T-helper 1 cell treated with Interleukin-12 subunit alpha and Interleukin-12 subunit beta and Interleukin-4 antibody, amounts not matched to agents 30 μg/mL and 1 μg/mL, for 36 hours (primary cell): ENCODE data around the gene VAV2.
A peak's percentile ranks its signal among the peaks of the same experiment; 100 is the strongest.

Experiments used
- H3K27ac Mint-ChIP-seq: one replicate; pipeline ENCODE4 v1.8.0; 2021; ENCODE audit warnings: mild to moderate bottlenecking, mixed read lengths
- H3K27me3 Mint-ChIP-seq: one replicate; pipeline ENCODE4 v1.8.0; 2021; ENCODE audit warnings: low read depth, mixed read lengths
- H3K36me3 Mint-ChIP-seq: one replicate; pipeline ENCODE4 v1.8.0; 2021; ENCODE audit warnings: low read depth, mixed read lengths
- H3K4me1 Mint-ChIP-seq: one replicate; pipeline ENCODE4 v1.8.0; 2021; ENCODE audit warnings: low read depth, mixed read lengths
- H3K4me3 Mint-ChIP-seq: one replicate; pipeline ENCODE4 v1.8.0; 2021; ENCODE audit warnings: mild to moderate bottlenecking, moderate library complexity, mixed read lengths
- H3K9me3 Mint-ChIP-seq: one replicate; pipeline ENCODE4 v1.8.0; 2021; ENCODE audit warnings: mixed read lengths

The VAV2 gene

DNA sequence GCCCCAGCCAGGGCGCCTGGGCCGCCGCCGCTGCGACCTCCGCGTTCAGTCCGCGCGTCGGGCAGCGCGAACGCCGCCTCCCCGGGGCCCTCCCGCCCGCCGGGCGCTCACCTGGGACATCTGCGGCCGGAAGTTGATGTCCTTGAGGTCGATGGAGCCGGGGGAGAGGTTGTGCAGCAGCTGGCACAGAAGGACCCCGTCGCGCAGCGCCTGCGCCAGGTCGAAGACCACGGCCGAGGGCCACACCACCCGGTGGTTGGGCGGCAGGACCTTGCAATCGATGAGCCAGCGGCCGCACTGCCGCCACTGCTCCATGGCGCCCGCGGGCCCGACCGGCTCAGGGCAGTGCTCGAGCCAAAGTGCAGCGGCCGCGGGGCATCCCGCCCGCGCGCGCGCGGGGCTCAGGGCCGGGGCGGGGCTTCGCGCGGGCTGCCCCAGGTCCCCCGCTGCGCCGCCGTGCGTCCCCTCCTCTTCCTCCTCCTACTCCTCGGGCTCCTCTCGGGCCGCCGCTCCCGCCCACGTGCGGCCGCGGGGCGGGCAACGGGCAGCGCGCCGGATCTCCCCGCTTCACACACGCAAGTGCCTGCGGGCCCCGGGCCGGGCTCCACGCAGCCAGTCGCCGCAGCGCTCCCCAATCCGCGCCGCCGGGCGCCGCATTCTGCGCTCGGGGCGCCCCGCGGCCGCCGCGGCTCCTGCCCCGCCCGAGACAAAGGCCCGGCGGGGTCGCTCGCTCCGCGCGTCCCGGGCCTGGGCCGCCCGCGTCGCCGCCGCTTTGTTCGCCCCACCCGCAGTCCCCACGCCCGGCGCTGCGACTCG, at the start of gene VAV2:
Gene VAV2, minus strand, starts transcription at position 361 of the 816 bp plus-strand sequence. Its CDS starts 46 bp downstream, at position 315.
- Mint-ChIP-seq H3K27me3 (peaks cover 27% of the 10 kb centered on the region), H3K4me1 (no peaks in the 10 kb centered on the region), H3K9me3 (no peaks in the 10 kb centered on the region), H3K4me3 (peak within 1 kb of the TSS; percentile 44), H3K27ac (no peak within 1 kb of the TSS), H3K36me3 (no peaks in the 10 kb centered on the region)

- Mint-ChIP-seq H3K4me1 (no peaks in the 10 kb centered on the region), H3K27ac (no peak overlapping the region), H3K4me3 (no peak overlapping the region), H3K9me3 (no peaks in the 10 kb centered on the region), H3K27me3 (no peaks in the 10 kb centered on the region), H3K36me3 (peaks cover 22% of the 10 kb centered on the region)
These were observed 49.5 kb upstream of the VAV2 start for GRCh38 chr9:134041649-134041962.

DNA sequence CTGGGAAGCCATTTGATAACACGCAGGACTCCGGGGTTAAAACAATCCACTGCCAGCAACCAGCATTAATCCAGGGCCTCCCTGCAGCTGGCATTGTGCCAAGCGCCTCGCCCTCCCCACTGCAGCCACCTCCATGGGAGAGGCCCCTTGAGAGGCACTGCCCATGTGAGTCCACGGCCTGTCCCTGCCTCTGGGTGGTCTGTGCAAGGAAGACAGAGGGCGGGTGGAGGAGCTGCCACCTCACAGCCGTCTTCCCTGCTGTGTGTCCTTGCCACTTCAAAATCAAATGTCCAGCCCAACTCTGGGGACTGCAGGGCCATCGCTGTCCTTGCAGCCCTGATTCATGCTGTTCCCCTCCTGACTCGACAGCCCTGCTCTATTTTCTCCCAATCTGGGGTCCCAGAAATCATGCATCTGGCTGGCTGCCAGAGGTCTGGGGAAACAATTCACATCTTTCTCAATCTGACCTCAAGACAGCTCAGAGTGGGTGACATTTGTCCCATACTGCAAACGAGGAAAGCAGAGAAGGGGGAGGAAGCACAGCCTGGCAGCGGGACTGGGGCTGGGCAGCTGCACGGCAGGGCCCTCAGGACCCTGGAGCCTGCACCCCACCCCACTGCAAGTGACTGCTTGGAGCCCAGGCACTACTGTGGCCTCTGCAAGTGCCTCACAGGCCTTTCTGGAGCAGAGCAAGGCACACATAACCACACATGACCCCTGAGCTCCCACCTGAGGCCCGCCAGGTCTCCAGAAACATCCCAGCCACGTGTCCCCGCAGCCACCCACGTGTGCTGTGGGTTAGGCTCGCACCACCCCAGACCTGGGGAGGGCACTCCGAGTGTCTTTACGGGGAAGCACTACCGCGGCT, 48.9 kb upstream of the VAV2 start:
- H3K4me3 Mint-ChIP-seq, result no peak overlapping the region
- H3K27me3 Mint-ChIP-seq, result no peaks in the 10 kb centered on the region
- no peaks in the 10 kb centered on the region for H3K4me1 Mint-ChIP-seq
- H3K36me3 Mint-ChIP-seq, result peaks cover 26% of the 10 kb centered on the region
- no peaks in the 10 kb centered on the region for H3K9me3 Mint-ChIP-seq
- no peak overlapping the region for H3K27ac Mint-ChIP-seq

GRCh38 chr9:134040176-134040565, 48.0 kb upstream of the VAV2 start:
- Mint-ChIP-seq H3K9me3 (no peaks in the 10 kb centered on the region), H3K4me3 (no peak overlapping the region), H3K4me1 (no peaks in the 10 kb centered on the region), H3K27ac (no peak overlapping the region), H3K36me3 (peaks cover 28% of the 10 kb centered on the region), H3K27me3 (no peaks in the 10 kb centered on the region)

DNA sequence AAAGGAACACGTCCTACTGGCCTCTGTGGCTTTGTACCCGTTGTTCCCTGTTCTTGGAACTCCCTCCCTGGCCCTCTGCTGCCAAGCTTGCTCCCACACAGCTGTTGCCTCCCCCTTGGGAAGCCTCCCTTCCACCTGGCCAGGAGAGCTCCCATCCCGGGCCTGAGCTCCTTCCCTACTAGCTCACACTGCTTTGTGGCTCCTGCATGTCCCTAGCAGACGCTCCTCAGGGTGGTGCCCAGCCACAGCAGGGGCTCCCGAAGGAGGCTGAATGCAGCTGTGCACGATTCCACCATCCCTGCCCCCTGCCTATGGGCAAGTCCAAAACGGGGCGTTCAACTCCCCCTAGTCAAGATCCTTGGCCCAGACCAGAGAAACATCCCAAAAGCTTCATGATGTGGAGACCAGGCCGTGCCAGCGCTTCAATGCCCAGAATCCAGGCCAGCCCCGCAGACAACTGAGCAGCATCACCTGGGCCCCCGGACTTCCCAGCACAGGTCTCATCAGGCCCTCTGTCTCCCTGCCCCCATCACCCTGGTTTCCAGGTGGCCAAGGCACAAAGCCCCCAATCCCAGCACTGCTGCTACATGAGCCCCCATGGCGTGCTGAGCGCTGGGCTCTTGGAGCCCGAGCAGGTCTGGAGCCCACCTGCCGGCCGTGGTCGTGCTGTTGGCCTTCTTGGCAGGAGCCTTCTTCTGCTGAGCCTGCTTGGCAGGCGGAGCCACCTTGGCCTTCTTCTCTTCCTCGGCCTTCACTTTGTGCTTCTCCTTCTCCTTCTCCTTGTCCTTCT, 47.5 kb upstream of the VAV2 start:
- Mint-ChIP-seq H3K4me1 (no peaks in the 10 kb centered on the region), H3K27ac (no peak overlapping the region), H3K4me3 (no peak overlapping the region), H3K36me3 (peaks cover 28% of the 10 kb centered on the region), H3K27me3 (no peaks in the 10 kb centered on the region), H3K9me3 (no peaks in the 10 kb centered on the region)

DNA sequence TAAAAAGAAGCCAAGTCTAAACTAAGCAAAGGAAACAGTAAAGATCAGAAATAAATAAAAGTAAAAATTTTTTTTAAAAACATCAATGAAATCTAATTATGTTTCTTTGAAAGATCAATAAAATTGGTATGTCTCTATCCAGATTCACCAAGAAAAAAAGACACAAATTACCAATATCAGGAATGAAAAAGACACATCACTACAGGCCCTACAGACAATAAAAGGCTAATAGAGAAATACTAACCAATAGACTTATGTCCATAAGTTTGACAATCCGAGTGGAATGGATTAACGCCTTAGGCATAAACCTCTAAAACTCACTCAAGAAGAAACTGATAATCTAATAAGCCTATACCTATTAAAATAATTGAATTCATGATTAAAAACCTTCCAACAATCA, 45.5 kb upstream of the VAV2 start:
- no peaks in the 10 kb centered on the region for H3K4me1 Mint-ChIP-seq
- no peaks in the 10 kb centered on the region for H3K27me3 Mint-ChIP-seq
- peaks cover 32% of the 10 kb centered on the region for H3K36me3 Mint-ChIP-seq
- H3K4me3 Mint-ChIP-seq, result no peak overlapping the region
- no peak overlapping the region for H3K27ac Mint-ChIP-seq
- H3K9me3 Mint-ChIP-seq, result no peaks in the 10 kb centered on the region

DNA sequence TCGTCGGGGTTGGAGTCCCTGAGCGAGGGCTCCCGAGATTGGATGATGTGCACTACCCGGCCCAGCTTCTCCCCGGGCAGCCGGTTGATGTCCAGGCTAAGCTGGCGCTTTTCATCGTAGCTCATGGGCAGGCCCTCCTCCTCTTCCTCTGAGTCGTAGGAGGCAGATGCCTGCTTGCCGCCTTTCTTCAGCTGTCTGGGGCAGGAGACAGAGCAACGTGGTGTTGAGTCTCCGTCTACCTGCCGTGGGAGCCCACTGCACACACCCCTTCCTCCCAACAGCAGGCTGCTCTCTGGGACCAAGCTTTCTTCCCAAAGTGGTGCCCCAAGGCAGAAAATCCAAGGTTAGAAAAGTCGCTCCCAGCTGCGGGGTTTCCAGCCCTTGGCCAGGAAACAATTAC, 44.0 kb upstream of the VAV2 start:
- Mint-ChIP-seq H3K36me3 (peaks cover 32% of the 10 kb centered on the region), H3K4me1 (no peaks in the 10 kb centered on the region), H3K9me3 (no peaks in the 10 kb centered on the region), H3K4me3 (no peak overlapping the region), H3K27me3 (no peaks in the 10 kb centered on the region), H3K27ac (no peak overlapping the region)

DNA sequence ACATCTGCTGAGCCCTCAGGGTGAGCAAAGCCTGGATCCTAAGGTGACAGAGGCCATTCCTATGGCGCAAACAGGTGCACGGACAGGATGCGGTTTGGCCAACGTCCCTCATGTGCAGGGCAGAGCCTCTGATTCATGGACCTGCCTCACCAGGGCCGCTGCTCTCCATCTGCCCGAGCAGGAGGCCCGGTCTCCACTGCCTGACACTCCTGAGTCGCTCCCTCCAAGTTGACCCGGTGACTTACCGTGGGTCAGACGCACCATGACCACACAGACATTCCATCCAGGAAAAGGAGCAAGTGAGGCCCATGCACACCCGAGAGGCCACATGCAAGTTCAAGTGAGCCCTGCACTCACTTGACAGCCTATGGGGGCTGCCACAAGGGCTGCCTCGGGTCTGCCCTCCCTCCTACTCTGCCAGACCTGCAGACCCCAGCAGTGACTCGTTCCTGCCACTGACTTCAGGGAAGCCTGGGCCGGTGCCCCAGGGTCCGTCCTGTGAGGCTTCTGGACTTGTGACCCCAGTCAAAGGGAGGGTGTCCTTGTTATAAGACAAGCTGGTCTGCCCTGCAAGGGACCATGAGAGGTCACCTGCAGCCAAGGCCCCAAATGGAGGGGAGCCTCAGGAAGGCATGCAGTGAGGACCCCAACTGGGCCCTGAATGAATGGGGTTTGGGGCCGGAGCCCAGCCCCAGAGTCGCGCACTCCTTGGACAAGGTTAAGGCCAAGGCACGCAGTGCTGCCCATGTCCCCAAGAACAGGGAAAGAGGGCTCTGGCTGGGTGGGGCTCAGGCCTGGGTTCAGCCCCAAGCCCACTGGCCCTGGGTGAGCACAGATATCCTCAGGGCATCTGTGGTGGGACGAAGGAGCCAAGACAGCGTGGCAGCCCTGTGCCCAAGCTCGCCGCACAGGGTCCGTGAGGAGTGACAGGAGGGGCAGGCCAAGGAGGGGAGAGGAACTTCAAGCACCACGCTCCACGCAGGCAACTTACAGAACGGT, 43.2 kb upstream of the VAV2 start:
- Mint-ChIP-seq H3K27ac (no peak overlapping the region), H3K4me1 (no peaks in the 10 kb centered on the region), H3K27me3 (no peaks in the 10 kb centered on the region), H3K4me3 (no peak overlapping the region), H3K9me3 (no peaks in the 10 kb centered on the region), H3K36me3 (peaks cover 32% of the 10 kb centered on the region)

DNA sequence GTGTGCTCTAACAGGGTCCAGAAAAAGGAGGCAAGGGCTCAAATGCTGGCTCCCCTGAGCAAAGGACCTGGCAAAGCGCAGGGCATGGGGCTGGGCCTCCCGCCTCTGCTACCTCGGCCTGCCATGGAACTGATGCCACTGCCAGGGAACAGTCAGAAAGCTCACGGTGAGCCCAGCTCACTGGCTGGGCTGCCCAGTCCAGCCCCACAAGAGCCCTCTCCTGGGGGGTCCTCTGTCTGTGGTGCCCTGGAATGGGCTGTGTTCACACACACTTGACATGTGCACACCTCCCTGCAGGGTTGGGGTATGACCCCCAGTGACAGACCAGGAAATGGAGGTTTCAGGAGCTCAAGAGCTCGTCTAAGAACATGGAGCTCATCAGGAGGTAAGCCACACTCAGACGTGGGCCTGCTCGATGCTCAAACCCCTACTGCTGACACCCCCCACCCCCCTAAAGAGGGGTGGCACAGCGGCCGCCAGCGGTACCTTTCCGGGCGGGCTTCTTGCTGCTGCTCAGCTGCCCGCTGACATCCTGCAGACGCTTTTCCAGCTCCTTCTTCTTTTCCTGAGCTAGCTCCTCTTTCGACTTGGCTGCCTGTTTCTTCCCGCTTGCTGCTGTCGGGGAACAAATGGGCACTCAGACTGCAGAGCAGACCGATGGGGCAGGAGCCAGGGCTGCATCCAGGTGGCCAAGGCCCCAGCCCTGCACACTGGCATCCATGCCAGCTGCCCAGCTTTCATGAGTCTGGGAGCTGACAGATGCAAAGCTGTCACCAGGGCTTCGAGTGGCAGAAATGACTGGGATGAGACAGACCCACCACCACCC, 42.3 kb upstream of the VAV2 start:
- Mint-ChIP-seq H3K36me3 (peaks cover 25% of the 10 kb centered on the region), H3K4me1 (no peaks in the 10 kb centered on the region), H3K9me3 (no peaks in the 10 kb centered on the region), H3K27me3 (no peaks in the 10 kb centered on the region), H3K27ac (no peak overlapping the region), H3K4me3 (no peak overlapping the region)

DNA sequence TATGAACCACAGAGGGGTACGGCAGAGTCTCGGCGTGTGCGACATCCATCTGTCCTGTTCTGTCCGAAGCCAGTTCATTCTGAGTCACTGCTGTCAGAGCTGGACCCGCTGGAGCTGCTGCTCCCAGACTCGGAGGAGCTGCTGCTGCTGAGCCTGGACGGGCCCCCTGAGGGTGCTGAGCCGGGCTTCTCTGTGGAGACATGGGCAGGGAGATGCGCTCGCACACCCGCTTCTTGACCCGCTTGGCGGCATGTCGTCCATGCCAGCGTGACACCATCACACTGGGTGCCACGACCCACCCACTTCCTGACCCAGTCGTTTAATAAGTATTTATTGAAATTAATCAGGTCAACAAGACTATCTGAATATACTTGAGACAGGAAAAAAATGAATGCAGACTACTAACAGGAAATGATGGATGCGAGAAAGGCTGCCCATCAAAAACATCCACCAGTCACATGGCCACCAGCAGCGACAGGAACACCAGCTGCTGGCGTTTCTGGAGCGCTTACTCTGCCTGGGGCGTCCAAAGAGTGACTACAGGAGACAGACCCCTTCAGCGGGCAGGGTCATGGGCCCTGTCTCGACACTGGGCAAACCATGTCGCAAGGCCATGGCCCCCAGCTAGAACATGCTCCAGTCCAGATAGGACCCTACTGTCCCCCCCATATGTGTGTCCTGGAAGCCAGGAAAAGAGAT, 41.5 kb upstream of the VAV2 start:
- H3K36me3 Mint-ChIP-seq, result peaks cover 18% of the 10 kb centered on the region
- H3K4me3 Mint-ChIP-seq, result no peak overlapping the region
- no peaks in the 10 kb centered on the region for H3K9me3 Mint-ChIP-seq
- H3K4me1 Mint-ChIP-seq, result no peaks in the 10 kb centered on the region
- H3K27ac Mint-ChIP-seq, result no peak overlapping the region
- H3K27me3 Mint-ChIP-seq, result no peaks in the 10 kb centered on the region

GRCh38 chr9:134032456-134033222, 40.5 kb upstream of the VAV2 start:
- Mint-ChIP-seq H3K9me3 (no peaks in the 10 kb centered on the region), H3K27me3 (no peaks in the 10 kb centered on the region), H3K4me1 (no peaks in the 10 kb centered on the region), H3K36me3 (peaks cover 15% of the 10 kb centered on the region), H3K27ac (no peak overlapping the region), H3K4me3 (no peak overlapping the region)

DNA sequence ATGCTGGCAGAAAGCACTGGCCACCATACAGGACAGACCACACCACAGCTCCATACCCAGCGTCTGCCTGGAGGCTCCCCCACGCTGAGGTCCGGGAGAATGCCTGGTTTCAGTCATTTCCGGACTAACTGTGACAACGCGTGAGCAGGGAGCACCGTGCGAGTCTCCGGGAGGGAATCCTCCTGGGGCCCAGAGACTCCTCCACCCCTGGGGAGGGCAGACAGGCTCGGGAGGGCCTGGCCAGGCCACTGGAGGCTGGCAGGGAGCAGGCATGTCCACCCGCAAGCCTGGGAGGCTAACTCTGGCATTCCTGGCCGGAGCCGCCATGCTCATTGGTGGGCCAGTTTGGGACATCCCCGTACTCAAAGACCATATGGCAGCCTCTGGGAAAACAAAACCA, 39.7 kb upstream of the VAV2 start:
- Mint-ChIP-seq H3K9me3 (no peaks in the 10 kb centered on the region), H3K4me3 (no peak overlapping the region), H3K27ac (no peak overlapping the region)

More for the DNA sequence above, 39.7 kb upstream of the VAV2 start:
- Mint-ChIP-seq H3K27me3 (no peaks in the 10 kb centered on the region), H3K36me3 (peaks cover 12% of the 10 kb centered on the region), H3K4me1 (no peaks in the 10 kb centered on the region)
